Upper lobe of left lung (tissue), 6 donors: ENCODE results near the gene PUM2. TPM values are rescaled to one million over a fixed set of nuclear protein-coding genes. Genes with fewer than 3 reads are reported as not detected.
A peak's percentile ranks its signal among the peaks of the same experiment; 100 is the strongest.
"Not testable (repeated sequence)": the region's sequence is repeated elsewhere in the genome, so short reads cannot be mapped to it uniquely, and the experiment has no call there.

ENCODE experiments used
- ATAC-seq, 2 donors: fragments of 200-7000 bp; cut with Tn5 transposase; one replicate each; pipeline ENCODE4 v1.9.1; 2022; ENCODE audit warnings: mild to moderate bottlenecking in 2 of 2, moderate library complexity in 2 of 2; ENCODE audit not compliant: low FRiP score in 2 of 2
- DNase-seq, 2 donors: peaks; one replicate each; pipeline ENCODE4 v3.0.0-alpha.2; 2019 to 2020
- H3K27ac ChIP-seq, 4 donors: fragments of 200-600 bp; sonication (generic); one replicate each; pipeline ENCODE4 v1.5.1; 2016 to 2019
- H3K27me3 ChIP-seq, 4 donors: fragments of 200-600 bp; sonication (generic); one replicate each; pipeline ENCODE4 v1.5.1; 2017 to 2019
- H3K36me3 ChIP-seq, 4 donors: fragments of 200-600 bp; sonication (generic); one replicate each; pipeline ENCODE4 v1.5.1; 2016 to 2019
- H3K4me1 ChIP-seq, 4 donors: fragments of 200-600 bp; sonication (generic); one replicate each; pipeline ENCODE4 v1.5.1; 2018 to 2019
- H3K4me3 ChIP-seq, 4 donors: fragments of 200-600 bp; sonication (generic); one replicate each; pipeline ENCODE4 v1.5.1; 2017 to 2019; ENCODE audit warnings: mild to moderate bottlenecking in 2 of 4, moderate library complexity in 1 of 4
- H3K9me3 ChIP-seq, 4 donors: fragments of 200-600 bp; sonication (generic); one replicate each; pipeline ENCODE4 v1.5.1; 2018 to 2019
- CTCF ChIP-seq, 6 experiments: fragments of 450-650 bp in 4 of 6; fragments of 200-600 bp in 2 of 6; sonication (generic) in 2 of 6; IDR thresholded peaks; one replicate each; pipeline ENCODE4 v1.5.1; 2016 to 2019; ENCODE audit warnings: antibody characterized with exemption in 6 of 6
- EP300 ChIP-seq, 4 donors: sonication (generic); formaldehyde crosslinking; IDR thresholded peaks; one replicate each; pipeline ENCODE4 v1.5.1; 2017; ENCODE audit warnings: antibody characterized with exemption in 4 of 4, control low read depth in 2 of 4
- POLR2A ChIP-seq, 4 donors: fragments of 450-650 bp; IDR thresholded peaks; one replicate each; pipeline ENCODE4 v1.5.1; 2016 to 2017; ENCODE audit warnings: antibody characterized with exemption in 4 of 4, mild to moderate bottlenecking in 2 of 4
- POLR2AphosphoS5 ChIP-seq, 2 donors: sonication (generic); formaldehyde crosslinking; IDR thresholded peaks; one replicate each; pipeline ENCODE4 v1.5.1; 2017; ENCODE audit warnings: antibody characterized with exemption in 2 of 2
- WGBS, 2 donors: methylation state at CpG; one replicate each; pipeline ENCODE4 v1.1.5; 2017 to 2018; 5-methylcytosine and 5-hydroxymethylcytosine counted together
- total RNA-seq, 6 donors: library from RNA; depleted of rRNA in 4 of 6; stranded (reverse); fragments of >200 nt in 4 of 6; gene quantifications; one replicate each; pipeline versions ENCODE4 v1.1.0 to v1.2.1, GENCODE V29; 2016 to 2021
- donor health status: DM: no; HTN: no; CAD: no; lungs with moderate emphysema.
- donor health status: DM: no; HTN: yes; CAD: no; lungs with severe emphysema.

PUM2 gene
- total RNA-seq, 6 donors from 2014 or later = 33.1 to 114 (median 86.6) TPM

DNA sequence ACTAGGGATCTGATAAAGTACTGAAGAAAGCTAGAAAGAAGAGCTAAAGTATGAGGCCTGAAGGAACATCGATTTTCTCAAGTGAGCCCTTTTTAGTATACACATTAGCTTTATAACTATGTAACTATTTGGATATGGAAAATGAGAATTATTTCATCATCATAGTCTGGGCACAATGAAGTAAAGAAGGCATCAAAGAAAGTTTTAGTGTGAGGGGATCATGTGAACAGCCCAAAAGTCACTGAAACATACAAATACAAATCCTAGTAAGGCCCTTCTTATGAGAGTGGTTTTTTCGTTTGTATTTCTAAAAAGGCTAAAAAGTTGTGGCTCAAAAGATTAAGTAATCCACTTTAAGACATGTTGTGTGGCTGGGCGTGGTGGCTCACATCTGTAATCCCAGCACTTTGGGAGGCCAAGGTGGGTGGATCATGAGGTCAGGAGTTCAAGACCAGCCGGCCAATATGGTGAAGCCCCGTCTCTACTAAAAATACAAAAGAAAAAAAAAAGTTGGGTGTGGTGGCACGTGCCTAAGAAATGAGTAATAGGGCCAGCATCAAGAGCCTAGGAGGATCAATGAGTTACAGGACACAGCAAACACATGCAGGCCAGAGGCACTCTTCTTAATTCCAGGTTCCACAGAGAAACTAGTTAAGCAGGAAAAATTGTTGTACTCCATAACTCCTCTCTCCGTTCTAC lies 61.9 kb downstream of the PUM2 start:
- TF ChIP-seq POLR2A (IDR thresholded peaks at IDR 0.05) (no peak), EP300 (IDR thresholded peaks at IDR 0.05) (no peak), POLR2AphosphoS5 (IDR thresholded peaks at IDR 0.05) (no peak), CTCF (IDR thresholded peaks at IDR 0.05) (no peak)
- H3K9me3 ChIP-seq = no peaks in the 10 kb centered on the region
- WGBS, 2 donors = 54 to 64% methylated on average over 7 of the region's 7 CpGs
- H3K27me3 ChIP-seq = no peaks in the 10 kb centered on the region
- H3K27ac ChIP-seq = no peak overlapping the region
- peaks cover 3 to 6% (median 5%) of the 10 kb centered on the region in 4 donors for H3K4me1 ChIP-seq
- H3K4me3 ChIP-seq = no peak overlapping the region
- peaks cover 9 to 68% (median 21%) of the 10 kb centered on the region in 4 donors for H3K36me3 ChIP-seq
- ATAC-seq = peak in 1 of 2 donors; percentile 67
- DNase-seq = no peak

DNA sequence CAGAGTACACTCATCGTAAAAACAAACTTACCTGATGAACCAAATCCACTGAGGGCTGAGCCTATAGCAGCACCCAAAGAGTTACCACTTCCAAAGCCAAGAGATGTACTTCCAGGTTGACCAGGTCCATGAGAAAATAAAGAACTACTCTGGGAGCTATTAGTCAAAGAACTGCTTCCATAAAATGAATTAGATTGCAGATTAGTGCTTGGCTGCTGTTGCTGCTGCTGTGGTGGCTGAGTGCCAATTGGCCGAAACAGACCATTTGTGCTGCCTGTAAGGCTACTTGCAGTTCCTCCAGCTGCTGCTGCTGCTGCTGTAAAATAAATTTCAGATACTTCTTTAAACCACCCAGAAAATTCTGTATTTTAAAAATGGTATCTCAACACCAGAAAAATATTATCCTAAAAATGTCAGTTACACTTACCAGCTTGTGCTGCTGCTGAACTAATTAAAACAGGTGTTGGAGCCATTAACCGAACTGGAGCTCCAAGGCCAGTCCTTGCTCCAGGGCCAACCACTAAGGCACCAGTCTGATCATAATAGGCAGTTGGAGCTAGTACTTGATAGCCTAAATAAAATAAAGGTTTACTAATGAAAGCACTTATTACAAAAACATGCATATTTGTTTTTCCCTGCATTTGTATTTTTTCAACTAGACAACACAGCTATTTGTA lies 67.6 kb downstream of the PUM2 start:
- no peak for ATAC-seq
- 75 to 82% methylated on average over 3 of the region's 3 CpGs for WGBS, 2 donors
- no peak overlapping the region for H3K4me3 ChIP-seq
- H3K36me3 ChIP-seq = peaks cover 6 to 61% (median 19%) of the 10 kb centered on the region in 4 donors
- peaks cover 0 to 13% (median 0%) of the 10 kb centered on the region in 4 donors for H3K4me1 ChIP-seq
- no peak overlapping the region for H3K27ac ChIP-seq
- no peaks in the 10 kb centered on the region for H3K27me3 ChIP-seq
- H3K9me3 ChIP-seq = no peaks in the 10 kb centered on the region
- no peak for DNase-seq
- TF ChIP-seq POLR2AphosphoS5 (IDR thresholded peaks at IDR 0.05) (no peak), EP300 (IDR thresholded peaks at IDR 0.05) (no peak), POLR2A (IDR thresholded peaks at IDR 0.05) (no peak), CTCF (IDR thresholded peaks at IDR 0.05) (no peak)

GRCh38 chr2:20281876-20282275 lies 68.8 kb downstream of the PUM2 start:
- DNase-seq (no peak), ATAC-seq (no peak)
- Histone ChIP-seq H3K4me1 (peaks cover 0 to 10% (median 0%) of the 10 kb centered on the region in 4 donors), H3K36me3 (peaks cover 6 to 67% (median 19%) of the 10 kb centered on the region in 4 donors), H3K27me3 (no peaks in the 10 kb centered on the region), H3K9me3 (no peaks in the 10 kb centered on the region), H3K27ac (no peak overlapping the region), H3K4me3 (no peak overlapping the region)
- TF ChIP-seq CTCF (IDR thresholded peaks at IDR 0.05) = no peak
- TF ChIP-seq POLR2AphosphoS5 (IDR thresholded peaks at IDR 0.05) = no peak
- WGBS, 2 donors = 43 to 55% methylated on average over 2 of the region's 2 CpGs

GRCh38 chr2:20273042-20273441 lies 77.6 kb downstream of the PUM2 start:
- no peak overlapping the region for H3K27ac ChIP-seq
- ATAC-seq (no peak), DNase-seq (no peak)
- H3K36me3 ChIP-seq = peaks cover 0 to 45% (median 4%) of the 10 kb centered on the region in 4 donors
- TF ChIP-seq POLR2A (IDR thresholded peaks at IDR 0.05) (no peak), POLR2AphosphoS5 (IDR thresholded peaks at IDR 0.05) (no peak), EP300 (IDR thresholded peaks at IDR 0.05) (no peak), CTCF (IDR thresholded peaks at IDR 0.05) (no peak)
- no peaks in the 10 kb centered on the region for H3K27me3 ChIP-seq
- H3K4me1 ChIP-seq = no peaks in the 10 kb centered on the region
- no peaks in the 10 kb centered on the region for H3K9me3 ChIP-seq
- 86 to 88% methylated on average over 4 of the region's 4 CpGs for WGBS, 2 donors
- H3K4me3 ChIP-seq = no peak overlapping the region

GRCh38 chr2:20268317-20268716 lies 82.3 kb downstream of the PUM2 start:
- not testable (repeated sequence) for H3K27ac ChIP-seq, DNase-seq, H3K4me1 ChIP-seq, H3K4me3 ChIP-seq, ATAC-seq, H3K9me3 ChIP-seq, H3K27me3 ChIP-seq
- 87 to 97% methylated on average over 6 of the region's 6 CpGs for WGBS, 2 donors
- peaks cover 0 to 39% (median 2%) of the 10 kb centered on the region in 4 donors for H3K36me3 ChIP-seq
